Mucosa of gallbladder (tissue), 1 donor: Measurements from ENCODE around the gene C11orf54. TPM values are rescaled to one million over a fixed set of nuclear protein-coding genes. Genes with fewer than 3 reads are reported as not detected.
A peak's percentile ranks its signal among the peaks of the same experiment; 100 is the strongest.

Experiments
- DNase-seq: peaks from one replicate; pipeline ENCODE4 v3.0.0-alpha.2; 2020; ENCODE audit warnings: low spot score
- total RNA-seq: library from RNA; stranded (reverse); gene quantifications from one replicate; pipeline ENCODE4 v1.2.1, GENCODE V29; 2021
- donor health status: DM: no; HTN: no; CAD: no.

The C11orf54 gene
- total RNA-seq: 124 TPM

- peak; percentile 99 for DNase-seq
Observed at GRCh38 chr11:93741094-93741881, at the start of gene C11orf54, which contains the start of gene TAF1D. C11orf54 (plus strand) TSS chr11:93741672; CDS start chr11:93747394, 5,722 bp downstream. TAF1D (minus strand) TSS chr11:93741495; CDS start chr11:93739304, 2,191 bp downstream.

- no peak for DNase-seq
Observed at GRCh38 chr11:93694109-93694508, 47.4 kb upstream of the C11orf54 start.

- DNase-seq: no peak
Observed at GRCh38 chr11:93694557-93694956, 46.9 kb upstream of the C11orf54 start.

GRCh38 chr11:93697611-93698010 is 43.9 kb upstream of the C11orf54 start:
- DNase-seq: no peak

GRCh38 chr11:93700830-93701229 is 40.6 kb upstream of the C11orf54 start:
- DNase-seq: no peak

- no peak for DNase-seq
Observed at GRCh38 chr11:93704237-93704636, 37.2 kb upstream of the C11orf54 start.

GRCh38 chr11:93710239-93710638 is 31.2 kb upstream of the C11orf54 start:
- no peak for DNase-seq

- no peak for DNase-seq
Observed at GRCh38 chr11:93712678-93713077, 28.8 kb upstream of the C11orf54 start.

GRCh38 chr11:93715797-93716396 is 25.6 kb upstream of the C11orf54 start:
- no peak for DNase-seq

GRCh38 chr11:93717501-93717900 is 24.0 kb upstream of the C11orf54 start:
- no peak for DNase-seq

- no peak for DNase-seq
Observed at GRCh38 chr11:93718057-93718563, 23.4 kb upstream of the C11orf54 start.

GRCh38 chr11:93719310-93719709 is 22.2 kb upstream of the C11orf54 start:
- DNase-seq: no peak

- no peak for DNase-seq
Observed at GRCh38 chr11:93720522-93720921, 20.9 kb upstream of the C11orf54 start.

- no peak for DNase-seq
Observed at GRCh38 chr11:93724089-93724488, 17.4 kb upstream of the C11orf54 start.

- no peak for DNase-seq
Observed at GRCh38 chr11:93727985-93728791, 13.3 kb upstream of the C11orf54 start.

GRCh38 chr11:93728792-93729128 is 12.7 kb upstream of the C11orf54 start:
- no peak for DNase-seq

GRCh38 chr11:93729129-93729616 is 12.3 kb upstream of the C11orf54 start:
- DNase-seq: no peak

- DNase-seq: no peak
Observed at GRCh38 chr11:93730108-93731107, 11.1 kb upstream of the C11orf54 start.

GRCh38 chr11:93732237-93732892 is 9.1 kb upstream of the C11orf54 start:
- DNase-seq: no peak

- DNase-seq: no peak
Observed at GRCh38 chr11:93733474-93733873, 8.0 kb upstream of the C11orf54 start.
